ENCODE measurements around the gene GRID2.

DNA sequence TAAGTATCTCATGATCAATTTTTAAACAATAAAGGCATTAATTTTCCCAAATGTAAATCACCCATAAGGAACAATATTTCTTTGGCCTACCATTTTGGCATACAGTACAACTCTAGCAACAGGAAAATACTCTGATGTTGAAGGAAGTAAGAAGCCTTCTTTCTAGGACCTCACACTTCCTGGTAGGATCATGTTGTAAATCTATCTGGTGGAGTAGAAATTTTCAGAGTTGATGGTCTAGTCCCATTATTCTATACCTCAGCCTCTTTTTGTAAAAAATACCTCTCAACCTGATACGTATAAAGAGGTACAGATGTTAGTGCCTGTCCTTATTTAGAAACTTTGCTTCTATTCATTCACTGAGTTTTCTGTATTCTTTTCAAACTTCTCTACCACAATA, 40.2 kb upstream of the GRID2 start:
- TF ChIP-seq, protein P1, sequence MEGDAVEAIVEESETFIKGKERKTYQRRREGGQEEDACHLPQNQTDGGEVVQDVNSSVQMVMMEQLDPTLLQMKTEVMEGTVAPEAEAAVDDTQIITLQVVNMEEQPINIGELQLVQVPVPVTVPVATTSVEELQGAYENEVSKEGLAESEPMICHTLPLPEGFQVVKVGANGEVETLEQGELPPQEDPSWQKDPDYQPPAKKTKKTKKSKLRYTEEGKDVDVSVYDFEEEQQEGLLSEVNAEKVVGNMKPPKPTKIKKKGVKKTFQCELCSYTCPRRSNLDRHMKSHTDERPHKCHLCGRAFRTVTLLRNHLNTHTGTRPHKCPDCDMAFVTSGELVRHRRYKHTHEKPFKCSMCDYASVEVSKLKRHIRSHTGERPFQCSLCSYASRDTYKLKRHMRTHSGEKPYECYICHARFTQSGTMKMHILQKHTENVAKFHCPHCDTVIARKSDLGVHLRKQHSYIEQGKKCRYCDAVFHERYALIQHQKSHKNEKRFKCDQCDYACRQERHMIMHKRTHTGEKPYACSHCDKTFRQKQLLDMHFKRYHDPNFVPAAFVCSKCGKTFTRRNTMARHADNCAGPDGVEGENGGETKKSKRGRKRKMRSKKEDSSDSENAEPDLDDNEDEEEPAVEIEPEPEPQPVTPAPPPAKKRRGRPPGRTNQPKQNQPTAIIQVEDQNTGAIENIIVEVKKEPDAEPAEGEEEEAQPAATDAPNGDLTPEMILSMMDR (conservative IDR thresholded peaks at IDR 0.05; ENCODE audit: low read depth, low read length) = no peak
- TF ChIP-seq EZH2 (IDR thresholded peaks at IDR 0.05; ENCODE audit: low read length, unreplicated experiment) = no peak
